Measurements from ENCODE around the gene HOXB8. TPM values are rescaled to one million over a fixed set of nuclear protein-coding genes. Genes with fewer than 3 reads are reported as not detected.
A peak's percentile ranks its signal among the peaks of the same experiment; 100 is the strongest.

Gene HOXB8
- total and polyA plus RNA-seq, 10 donors = 0.07 to 0.14 TPM; not detected in 8

- Histone ChIP-seq H3K36me3 (no peaks in the 10 kb centered on the region), H3K4me3 (no peak overlapping the region), H3K9me3 (no peaks in the 10 kb centered on the region), H3K4me1 (peaks cover 4 to 37% (median 14%) of the 10 kb centered on the region in 6 donors), H3K27ac (no peak overlapping the region), H3K27me3 (replicated peaks in 1 of 7) (peaks cover 26 to 100% (median 97%) of the 10 kb centered on the region in 7 donors)
- WGBS, 5 donors = 56 to 69% (median 67%) methylated on average over 18 of the region's 18 CpGs
- intact Hi-C loops (cut with DNase I; ENCODE audit: low total_unique reads) = no loop called here
- TF ChIP-seq POLR2A (IDR thresholded peaks at IDR 0.05) (no peak), POLR2AphosphoS5 (IDR thresholded peaks at IDR 0.05) (no peak)
- DNase-seq = no peak
These were observed 22.5 kb upstream of the HOXB8 start for GRCh38 chr17:48637323-48638260.

GRCh38 chr17:48636177-48637018 is 21.3 kb upstream of the HOXB8 start:
- 4 to 11% (median 7%) methylated on average over 28 to 39 of the region's 39 CpGs for WGBS, 5 donors
- peaks cover 20 to 100% (median 97%) of the 10 kb centered on the region in 7 donors for H3K27me3 ChIP-seq (replicated peaks in 1 of 7)
- peaks cover 3 to 25% (median 7%) of the 10 kb centered on the region in 6 donors for H3K4me1 ChIP-seq
- no peak for TF ChIP-seq POLR2A (IDR thresholded peaks at IDR 0.05)
- peak in 5 of 11 experiments; percentile 50 to 65 (median 53) for TF ChIP-seq CTCF (IDR thresholded peaks at IDR 0.05 in 8 of 11, conservative IDR thresholded peaks at IDR 0.05 in 3 of 11)
- peak in 1 of 3 donors; percentile 24 for TF ChIP-seq POLR2AphosphoS5 (IDR thresholded peaks at IDR 0.05)
- H3K9me3 ChIP-seq = no peaks in the 10 kb centered on the region
- H3K4me3 ChIP-seq = peak overlapping the region in 1 of 8 donors; percentile 13
- H3K36me3 ChIP-seq = no peaks in the 10 kb centered on the region
- peak; percentile 84 for DNase-seq
- intact Hi-C loops (cut with DNase I; ENCODE audit: low total_unique reads) = no loop called here
- H3K27ac ChIP-seq = no peak overlapping the region

GRCh38 chr17:48634493-48635208 is 19.6 kb upstream of the HOXB8 start:
- Histone ChIP-seq H3K9me3 (no peaks in the 10 kb centered on the region), H3K4me1 (peaks cover 3 to 23% (median 7%) of the 10 kb centered on the region in 6 donors), H3K27me3 (replicated peaks in 1 of 7) (peaks cover 20 to 100% (median 99%) of the 10 kb centered on the region in 7 donors), H3K36me3 (no peaks in the 10 kb centered on the region), H3K27ac (no peak overlapping the region), H3K4me3 (no peak overlapping the region)
- WGBS, 5 donors = 46 to 59% (median 55%) methylated on average over 19 to 20 of the region's 20 CpGs
- intact Hi-C loops (cut with DNase I; ENCODE audit: low total_unique reads) = no loop called here
- TF ChIP-seq POLR2AphosphoS5 (IDR thresholded peaks at IDR 0.05) (no peak), POLR2A (IDR thresholded peaks at IDR 0.05) (no peak), CTCF (IDR thresholded peaks at IDR 0.05 in 8 of 11, conservative IDR thresholded peaks at IDR 0.05 in 3 of 11) (no peak)
- no peak for DNase-seq

- peak overlapping the region in 1 of 8 donors; percentile 39 for H3K4me3 ChIP-seq
- H3K9me3 ChIP-seq = no peaks in the 10 kb centered on the region
- H3K27ac ChIP-seq = no peak overlapping the region
- 43 to 60% (median 50%) methylated on average over 25 to 35 of the region's 35 CpGs for whole genome bisulfite sequencing, 5 donors
- no peaks in the 10 kb centered on the region for H3K36me3 ChIP-seq
- DNase-seq = no peak
- peaks cover 3 to 23% (median 7%) of the 10 kb centered on the region in 6 donors for H3K4me1 ChIP-seq
- no peak for TF ChIP-seq POLR2AphosphoS5 (IDR thresholded peaks at IDR 0.05)
- peaks cover 16 to 100% (median 100%) of the 10 kb centered on the region in 7 donors for H3K27me3 ChIP-seq (replicated peaks in 1 of 7)
- intact Hi-C loops (cut with DNase I; ENCODE audit: low total_unique reads) = no loop called here
These were observed 18.2 kb upstream of the HOXB8 start for GRCh38 chr17:48633266-48633677.
